Measurements from ENCODE around the gene COL19A1.

The COL19A1 gene

GRCh38 chr6:70234561-70235236, 368.3 kb downstream of the COL19A1 start:
- DNase-seq: no peak

- DNase-seq: no peak
Observed at GRCh38 chr6:70236343-70236742, 370.0 kb downstream of the COL19A1 start.

GRCh38 chr6:70241031-70241430, 374.7 kb downstream of the COL19A1 start:
- no peak for DNase-seq

GRCh38 chr6:70241991-70242420, 375.6 kb downstream of the COL19A1 start:
- no peak for DNase-seq

GRCh38 chr6:70246118-70246517, 379.8 kb downstream of the COL19A1 start:
- DNase-seq: no peak

GRCh38 chr6:70252604-70253003, 386.2 kb downstream of the COL19A1 start:
- DNase-seq: no peak

- no peak for DNase-seq
Observed at GRCh38 chr6:70253923-70254322, 387.6 kb downstream of the COL19A1 start.

GRCh38 chr6:70254784-70255183, 388.4 kb downstream of the COL19A1 start:
- no peak for DNase-seq

- DNase-seq: no peak
Observed at GRCh38 chr6:70257768-70258273, 391.5 kb downstream of the COL19A1 start.

GRCh38 chr6:70258483-70258882, 392.1 kb downstream of the COL19A1 start:
- no peak for DNase-seq

Measured in suppressor macrophage (primary cell).